GM21825 (cell line): ENCODE measurements around the gene ALKBH8.
A peak's percentile ranks its signal among the peaks of the same experiment; 100 is the strongest.
"Not testable (repeated sequence)": the region's sequence is repeated elsewhere in the genome, so short reads cannot be mapped to it uniquely, and the experiment has no call there.

Experiments used
- ATAC-seq: cut with Tn5 transposase; IDR thresholded peaks from one replicate; pipeline ENCODE4 v1.9.1; 2021; ENCODE audit warnings: mild to moderate bottlenecking, moderate library complexity; ENCODE audit not compliant: unreplicated experiment

The ALKBH8 gene

DNA sequence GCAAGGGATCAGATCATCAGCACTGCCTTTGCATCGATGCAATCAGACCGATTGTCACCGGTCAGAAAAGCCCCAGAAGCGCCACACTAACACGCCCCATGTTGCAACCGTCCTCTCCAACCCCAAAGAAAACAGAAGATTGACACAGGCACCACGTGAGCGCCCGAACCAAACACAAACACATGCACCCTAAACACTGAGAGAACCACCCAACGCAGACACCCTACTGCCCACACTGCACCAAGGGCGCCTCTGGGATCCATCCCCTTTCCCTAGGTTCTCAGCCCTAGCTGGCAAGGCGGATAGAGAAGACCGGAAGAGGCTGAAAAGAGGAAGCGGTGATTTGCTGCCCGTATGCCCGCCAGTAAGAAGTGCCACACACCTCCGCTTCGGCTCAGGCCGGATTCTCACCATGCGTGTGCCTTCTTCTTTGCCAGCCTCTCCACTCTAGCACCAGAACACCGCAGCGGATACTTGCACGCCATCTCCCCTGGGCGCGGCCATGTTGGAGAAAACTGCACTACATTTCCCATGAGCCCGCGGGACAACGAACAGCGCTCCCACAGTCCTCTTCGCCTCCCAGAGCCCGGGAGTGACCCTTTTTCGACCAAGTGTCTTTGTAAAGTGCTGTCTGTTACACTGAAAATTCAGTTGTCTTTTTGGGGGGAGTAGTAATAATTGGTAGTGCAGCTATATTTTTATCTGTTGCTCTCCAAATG lies at the start of gene ALKBH8:
TSS of gene ALKBH8 (minus strand) at position 517 of the 719 bp plus-strand sequence. CDS start 4,842 bp downstream, outside the sequence.
- peak; percentile 77 for ATAC-seq

DNA sequence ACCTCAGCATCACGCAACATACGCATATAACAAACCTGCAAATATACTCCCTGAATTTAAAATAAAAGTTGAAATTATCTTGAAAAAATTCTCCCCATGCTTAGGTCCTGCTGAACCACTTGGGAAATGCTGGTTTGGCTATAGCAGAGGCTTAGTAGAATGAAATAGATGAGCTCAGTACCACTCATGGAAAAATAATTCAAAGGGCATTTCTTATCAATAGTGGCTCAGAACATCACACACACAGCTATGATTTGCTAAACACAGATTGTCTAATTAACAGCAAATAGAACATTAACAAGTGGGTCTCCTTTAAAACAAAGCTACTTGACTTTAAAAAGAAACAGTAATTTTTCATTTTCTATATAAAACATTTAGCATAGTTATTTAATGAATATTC lies 46.9 kb upstream of the ALKBH8 start:
- ATAC-seq, result no peak

GRCh38 chr11:107609400-107610218 lies 44.1 kb upstream of the ALKBH8 start:
- no peak for ATAC-seq

- ATAC-seq, result no peak
These were observed 43.3 kb upstream of the ALKBH8 start for GRCh38 chr11:107608809-107609208.

DNA sequence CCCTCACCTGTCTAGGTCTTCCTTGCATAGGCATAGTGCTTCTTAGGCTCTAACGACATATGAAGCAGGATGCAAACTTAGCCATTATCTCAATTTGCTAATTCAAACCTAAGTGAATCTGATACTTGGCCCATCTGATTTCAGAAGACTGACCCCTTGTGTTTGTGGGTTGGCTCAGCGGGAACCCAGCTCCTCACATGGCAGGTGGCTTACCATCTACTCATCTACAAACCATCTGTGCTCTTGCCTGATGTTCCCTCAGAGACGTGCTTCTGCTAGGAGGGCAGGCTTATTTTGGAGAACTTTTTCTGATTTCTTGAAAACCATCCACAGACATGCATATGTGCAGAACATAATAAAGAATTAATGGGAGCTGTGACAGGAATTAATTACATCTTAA lies 40.6 kb upstream of the ALKBH8 start:
- ATAC-seq, result no peak

DNA sequence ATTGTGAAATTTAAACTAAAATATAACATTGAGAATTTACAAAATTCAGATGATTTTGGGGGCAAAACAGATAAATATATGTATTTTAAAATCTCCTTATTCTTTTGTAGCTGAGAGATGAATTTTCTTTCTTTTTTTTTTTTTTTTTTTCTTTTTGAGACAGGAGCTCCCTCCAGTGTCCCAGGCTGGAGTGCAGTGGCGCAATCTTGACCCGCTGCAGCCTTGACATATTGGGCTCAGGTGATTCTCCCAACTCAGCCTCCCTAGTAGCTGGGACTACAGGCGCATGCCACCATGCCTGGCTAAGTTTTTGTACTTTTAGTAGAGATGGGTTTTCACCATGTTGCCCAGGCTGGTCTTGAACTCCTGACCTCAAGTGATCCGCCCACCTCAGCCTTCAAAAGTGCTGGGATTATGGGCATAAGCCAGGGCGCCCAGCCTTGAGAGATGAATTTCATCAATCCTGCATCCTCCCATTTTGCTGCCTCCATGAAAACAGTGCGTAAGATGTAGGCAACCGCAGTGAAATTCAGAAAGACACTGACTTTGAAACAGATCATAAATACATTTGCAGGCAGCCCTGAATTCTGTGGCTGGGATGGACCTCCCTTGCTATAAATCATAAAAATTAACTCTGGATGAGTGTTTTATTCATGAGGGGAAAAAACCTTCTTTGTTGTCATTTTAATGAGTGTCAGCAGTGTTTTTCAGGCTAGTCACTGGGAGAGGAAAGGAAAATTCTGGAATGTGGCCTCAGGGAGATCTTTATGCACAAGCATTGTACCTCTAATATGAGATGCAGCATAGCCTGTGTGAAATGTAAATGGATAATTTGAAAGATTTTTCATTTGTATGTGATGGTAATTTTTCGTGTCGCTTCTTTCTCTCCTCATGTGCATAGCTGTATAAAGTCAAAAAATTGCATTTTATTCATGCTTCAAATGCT lies 39.8 kb upstream of the ALKBH8 start:
- ATAC-seq, result no peak

GRCh38 chr11:107598225-107599139 lies 32.9 kb upstream of the ALKBH8 start:
- ATAC-seq, result peak; percentile 65

DNA sequence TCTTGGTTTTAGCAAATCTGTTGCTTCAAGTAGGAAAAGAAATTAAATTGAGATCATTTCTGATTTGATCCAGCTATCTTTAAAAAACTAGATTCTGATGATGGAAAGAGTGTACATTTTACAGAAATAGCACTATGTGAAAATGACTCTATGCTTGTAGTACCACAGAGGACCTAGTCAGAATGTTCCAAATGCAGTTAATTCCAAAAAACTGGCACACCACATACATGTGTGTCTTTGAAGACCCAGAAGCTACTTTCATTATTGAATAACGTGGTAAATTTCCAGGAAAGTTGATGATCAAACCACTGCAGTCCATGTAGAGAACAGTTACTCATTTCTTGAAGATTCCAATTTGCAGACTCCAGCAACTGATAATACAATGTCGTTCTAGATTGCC lies 29.2 kb upstream of the ALKBH8 start:
- ATAC-seq, result no peak

- ATAC-seq, result no peak
These were observed 28.4 kb upstream of the ALKBH8 start for GRCh38 chr11:107593951-107594350.

GRCh38 chr11:107592813-107593212 lies 27.3 kb upstream of the ALKBH8 start:
- no peak for ATAC-seq

GRCh38 chr11:107592231-107592590 lies 26.7 kb upstream of the ALKBH8 start:
- ATAC-seq, result no peak

DNA sequence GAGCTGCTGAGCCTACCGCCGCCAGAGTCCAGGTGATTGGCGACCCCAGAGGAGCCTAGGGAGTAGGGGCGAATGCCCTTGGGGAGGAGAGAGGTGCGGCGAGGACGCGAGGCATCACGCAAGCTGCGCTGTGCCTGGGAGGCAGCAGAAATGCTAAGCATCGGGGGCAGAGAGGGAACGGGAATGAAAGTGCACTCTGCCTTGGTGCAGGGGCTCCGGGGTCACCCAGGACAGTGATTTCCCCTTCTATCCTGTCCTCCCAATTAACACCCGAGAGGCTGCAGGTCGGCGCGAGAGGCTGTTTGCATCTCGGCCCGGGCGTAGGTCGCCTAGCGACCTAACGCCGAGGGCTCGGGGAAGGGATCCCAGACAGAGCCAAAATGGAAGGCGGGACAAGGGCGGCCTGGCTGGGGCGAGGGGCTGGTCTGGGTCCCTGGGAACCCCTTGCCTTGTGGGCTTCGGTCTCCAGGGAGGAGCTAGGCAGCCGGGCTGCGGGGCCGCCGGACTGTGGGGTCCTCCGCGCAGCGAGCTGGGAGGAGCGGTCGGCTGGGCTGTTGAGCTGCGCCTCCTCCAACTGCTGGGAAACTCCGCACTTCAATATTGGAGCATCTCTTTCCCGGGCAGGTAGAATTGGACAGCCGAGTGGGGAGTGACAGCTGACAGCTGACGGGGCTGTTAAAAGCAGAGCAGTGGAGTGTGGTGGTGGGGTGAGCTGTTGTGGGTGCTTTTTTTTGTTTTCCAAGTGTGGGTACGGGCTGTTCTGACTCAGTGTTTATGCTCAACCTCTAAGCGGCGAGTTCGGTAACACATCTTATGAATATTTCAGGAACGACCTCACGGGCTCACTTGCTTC lies 26.1 kb upstream of the ALKBH8 start:
- ATAC-seq, result no peak

GRCh38 chr11:107590460-107591377 lies 25.2 kb upstream of the ALKBH8 start, which contains the start of gene ELMOD1:
Gene ELMOD1, plus strand, starts transcription at chr11:107591147. Its CDS starts 27,043 bp downstream, at chr11:107618190.
- ATAC-seq, result no peak

GRCh38 chr11:107587306-107587979 lies 21.9 kb upstream of the ALKBH8 start:
- ATAC-seq, result no peak

DNA sequence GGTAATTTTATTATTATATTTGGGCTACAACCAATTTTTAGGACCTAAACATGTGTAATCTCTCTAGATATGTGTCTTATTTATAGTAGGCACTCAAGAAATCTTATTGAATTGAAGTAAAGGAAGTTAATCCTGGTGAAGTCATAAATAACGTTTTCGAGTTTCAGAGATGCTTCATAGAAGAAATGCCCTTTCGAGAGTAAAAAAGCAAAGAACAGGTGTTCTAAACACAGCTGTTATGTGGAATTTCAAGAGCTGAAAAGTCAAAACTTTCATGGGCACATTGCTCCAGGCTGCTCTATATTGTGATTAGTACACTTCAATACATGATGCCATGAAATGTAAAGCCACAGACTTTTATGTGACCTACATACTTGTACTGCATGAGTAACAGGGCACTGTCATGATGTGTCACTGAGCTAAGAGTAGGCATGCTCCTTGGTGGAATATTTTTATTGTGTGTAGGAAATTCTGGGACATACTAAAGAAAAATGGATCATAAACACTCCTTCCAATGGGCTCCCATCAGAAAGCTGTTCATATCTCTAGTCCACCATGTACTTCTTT lies 18.2 kb upstream of the ALKBH8 start:
- ATAC-seq, result no peak

- ATAC-seq, result no peak
These were observed 15.6 kb upstream of the ALKBH8 start for GRCh38 chr11:107581147-107581546.

DNA sequence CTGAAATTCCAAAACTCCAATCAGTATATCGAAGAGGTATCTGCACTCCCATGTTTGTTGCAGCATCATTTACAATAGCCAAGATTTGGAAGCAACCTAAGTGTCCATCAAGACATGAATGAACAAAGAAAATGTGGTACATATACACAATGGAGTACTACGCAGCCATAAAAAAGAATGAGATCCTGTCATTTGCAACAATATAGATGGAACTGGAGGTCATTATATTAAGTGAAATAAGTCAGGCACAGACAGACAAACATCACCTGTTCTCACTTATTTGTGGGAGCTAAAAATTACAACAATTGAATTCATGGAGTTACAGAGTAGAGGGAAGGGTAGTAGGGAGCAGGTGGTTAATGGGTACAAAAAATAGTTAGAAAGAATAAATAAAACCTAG lies 13.6 kb upstream of the ALKBH8 start:
- ATAC-seq, result not testable (repeated sequence)
